Smooth muscle cell (in vitro differentiated cells): ENCODE measurements around the gene FEV. TPM values are rescaled to one million over a fixed set of nuclear protein-coding genes. Genes with fewer than 3 reads are reported as not detected.

Experiments used
- DNase-seq: peaks from one replicate; lab custom pipeline; 2025; ENCODE audit not compliant: unreplicated experiment; lab: John Stamatoyannopoulos, UW
- H2AFZ ChIP-seq: fragments of 200-600 bp; sonication (generic); 2 replicates; pipeline ENCODE4 v1.6.0; 2016; ENCODE audit warnings: antibody characterized with exemption, low read depth, mild to moderate bottlenecking
- H3F3A ChIP-seq: fragments of 200-600 bp; sonication (generic); 2 replicates; pipeline ENCODE4 v1.6.0; 2017; ENCODE audit warnings: antibody characterized with exemption, low read depth
- H3K27ac ChIP-seq: fragments of 200-600 bp; sonication (generic); 2 replicates; pipeline ENCODE4 v1.5.1; 2016; ENCODE audit warnings: low read depth, mild to moderate bottlenecking
- H3K27me3 ChIP-seq: fragments of 200-600 bp; sonication (generic); 2 replicates; pipeline ENCODE4 v1.6.1; 2016; ENCODE audit warnings: low read depth, mild to moderate bottlenecking
- H3K36me3 ChIP-seq: fragments of 200-600 bp; sonication (generic); 2 replicates; pipeline ENCODE4 v1.5.1; 2016; ENCODE audit warnings: low read depth
- H3K4me1 ChIP-seq: fragments of 200-600 bp; sonication (generic); 2 replicates; pipeline ENCODE4 v1.5.1; 2016; ENCODE audit warnings: low read depth
- H3K4me2 ChIP-seq: fragments of 200-600 bp; sonication (generic); 2 replicates; pipeline ENCODE4 v1.6.0; 2016; ENCODE audit warnings: mild to moderate bottlenecking
- H3K4me3 ChIP-seq: fragments of 200-600 bp; sonication (generic); 2 replicates; pipeline ENCODE4 v1.5.1; 2016; ENCODE audit warnings: mild to moderate bottlenecking
- H3K79me2 ChIP-seq: fragments of 200-600 bp; sonication (generic); 2 replicates; pipeline ENCODE4 v1.6.0; 2016; ENCODE audit warnings: low read depth, mild to moderate bottlenecking
- H3K9ac ChIP-seq: fragments of 200-600 bp; sonication (generic); 2 replicates; pipeline ENCODE4 v1.6.0; 2016; ENCODE audit warnings: low read depth
- H3K9me3 ChIP-seq: fragments of 200-600 bp; sonication (generic); replicated peaks from 2 replicates; pipeline ENCODE4 v1.5.1; 2016; ENCODE audit warnings: low read depth
- H4K20me1 ChIP-seq: fragments of 200-600 bp; sonication (generic); 2 replicates; pipeline ENCODE4 v1.6.0; 2016; ENCODE audit warnings: low read depth
- CTCF ChIP-seq: fragments of 200-600 bp; sonication (generic); IDR thresholded peaks from 2 replicates; pipeline ENCODE4 v1.5.1; 2017; ENCODE audit warnings: borderline replicate concordance, mild to moderate bottlenecking, antibody characterized with exemption; ENCODE audit not compliant: insufficient read depth, poor library complexity, severe bottlenecking
- WGBS: methylation state at CpG from one replicate; pipeline ENCODE4 v1.1.7; 2016; ENCODE audit warnings: low lambda C conversion rate; 5-methylcytosine and 5-hydroxymethylcytosine counted together
- polyA plus RNA-seq: library from polyadenylated mRNA; unstranded; fragments of >200 nt; fragmentation: Nextera tagmentation; extraction: Ambion mirVana; gene quantifications from 2 replicates; pipeline ENCODE4 v1.2.1, GENCODE V29; 2016
- total RNA-seq: library from RNA; depleted of rRNA; stranded (reverse); fragments of >200 nt; gene quantifications from 2 replicates; pipeline ENCODE4 v1.2.3, GENCODE V29; 2014

Gene FEV
- total and polyA plus RNA-seq, 2 experiments from 2014 or later: not detected

GRCh38 chr2:218980735-218981389, 4.1 kb downstream of the FEV start:
- H3K27me3 ChIP-seq: peaks cover 100% of the 10 kb centered on the region
- no peak overlapping the region for H3K27ac ChIP-seq
- no peaks in the 10 kb centered on the region for H4K20me1 ChIP-seq
- no peak for DNase-seq
- 4% methylated on average over 21 of the region's 26 CpGs for WGBS
- TF ChIP-seq CTCF: no peak
- peaks cover 10% of the 10 kb centered on the region for H3K4me1 ChIP-seq
- H3K79me2 ChIP-seq: no peaks in the 10 kb centered on the region
- H3K4me2 ChIP-seq: no peak overlapping the region
- no peaks in the 10 kb centered on the region for H3F3A ChIP-seq
- H3K4me3 ChIP-seq: no peak overlapping the region
- no peaks in the 10 kb centered on the region for H3K9me3 ChIP-seq
- H2AFZ ChIP-seq: no peak overlapping the region
- H3K9ac ChIP-seq: no peak overlapping the region
- H3K36me3 ChIP-seq: no peaks in the 10 kb centered on the region

GRCh38 chr2:218979846-218980734, 4.9 kb downstream of the FEV start:
- Histone ChIP-seq H3K36me3 (no peaks in the 10 kb centered on the region), H4K20me1 (no peaks in the 10 kb centered on the region), H3K4me2 (peak overlapping the region; percentile 68), H3F3A (no peaks in the 10 kb centered on the region), H3K79me2 (no peaks in the 10 kb centered on the region), H3K4me1 (peaks cover 10% of the 10 kb centered on the region), H3K9ac (no peak overlapping the region), H3K9me3 (no peaks in the 10 kb centered on the region), H3K27ac (no peak overlapping the region), H2AFZ (no peak overlapping the region), H3K4me3 (peak overlapping the region; percentile 13), H3K27me3 (peaks cover 100% of the 10 kb centered on the region)
- DNase-seq: peak; percentile 40
- 5% methylated on average over 30 of the region's 39 CpGs for WGBS
- TF ChIP-seq CTCF: peak; percentile 95

GRCh38 chr2:218975060-218975777, 9.8 kb downstream of the FEV start:
- Histone ChIP-seq H2AFZ (no peak overlapping the region), H4K20me1 (no peaks in the 10 kb centered on the region), H3K4me2 (no peak overlapping the region), H3F3A (no peaks in the 10 kb centered on the region), H3K9ac (no peak overlapping the region), H3K27ac (no peak overlapping the region), H3K9me3 (no peaks in the 10 kb centered on the region), H3K79me2 (no peaks in the 10 kb centered on the region), H3K4me1 (no peaks in the 10 kb centered on the region), H3K4me3 (no peak overlapping the region), H3K36me3 (no peaks in the 10 kb centered on the region), H3K27me3 (peaks cover 87% of the 10 kb centered on the region)
- no peak for DNase-seq
- 65% methylated on average over 4 of the region's 4 CpGs for WGBS
- no peak for TF ChIP-seq CTCF
